Panc1 (cell line): ENCODE measurements around the gene RB1. TPM values are rescaled to one million over a fixed set of nuclear protein-coding genes. Genes with fewer than 3 reads are reported as not detected.
A peak's percentile ranks its signal among the peaks of the same experiment; 100 is the strongest.

Experiments
- ATAC-seq: fragments of 200-7000 bp; cut with Tn5 transposase; 2 replicates; pipeline ENCODE4 v1.9.1; 2020; ENCODE audit warnings: mild to moderate bottlenecking, moderate library complexity
- BruUV-seq: library from RNA; stranded (reverse); fragments of 400-500 nt; replicated peaks from 2 replicates; lab custom pipeline; 2021; lab: Mats Ljungman, UMichigan
- CTCF ChIA-PET: fragments of 300-600 bp; sonication (Branson Sonifier 250); formaldehyde crosslinking; loops from one replicate; lab custom pipeline; 2022; ENCODE audit warnings: antibody characterized with exemption; lab: Charles Lee
- POLR2A ChIA-PET: fragments of 300-600 bp; sonication (Branson Sonifier 250); formaldehyde crosslinking; loops from one replicate; lab custom pipeline; 2022; ENCODE audit warnings: antibody characterized with exemption; lab: Charles Lee
- DNase-seq: peaks from one replicate; pipeline ENCODE4 v3.0.0-alpha.2; 2010; ENCODE audit warnings: low read depth, low spot score
- H3K27ac ChIP-seq: 2 replicates; pipeline ENCODE4 v1.5.1; 2011; ENCODE audit warnings: mild to moderate bottlenecking, low read length, inconsistent platforms
- H3K27me3 ChIP-seq: fragments of 200-500 bp; sonication (Bioruptor generic); 2 replicates; pipeline ENCODE4 v1.6.0; 2014; ENCODE audit warnings: low read length, inconsistent platforms; ENCODE audit not compliant: control insufficient read depth, insufficient read depth
- H3K36me3 ChIP-seq: fragments of 200-500 bp; sonication (Bioruptor generic); 2 replicates; pipeline ENCODE4 v1.5.1; 2014; ENCODE audit warnings: inconsistent platforms, mild to moderate bottlenecking, low read length, moderate library complexity; ENCODE audit not compliant: control insufficient read depth, insufficient read depth
- H3K4me1 ChIP-seq: 2 replicates; pipeline ENCODE4 v1.5.1; 2011; ENCODE audit warnings: inconsistent platforms, mild to moderate bottlenecking, low read length, moderate library complexity; ENCODE audit not compliant: control insufficient read depth, insufficient read depth
- H3K4me3 ChIP-seq, 2 experiments: 2 replicates each; pipeline ENCODE4 v1.5.1; 2011 to 2012; ENCODE audit warnings: low read depth in 2 of 2, low read length in 2 of 2, mild to moderate bottlenecking in 2 of 2, inconsistent platforms in 1 of 2, moderate library complexity in 1 of 2
- H3K9me3 ChIP-seq: fragments of 200-500 bp; sonication (Bioruptor generic); 2 replicates; pipeline ENCODE4 v1.5.1; 2014; ENCODE audit warnings: low read depth, mild to moderate bottlenecking, inconsistent platforms, low read length, moderate library complexity; ENCODE audit not compliant: control insufficient read depth, insufficient read depth
- CTCF ChIP-seq: fragments of 450-650 bp; IDR thresholded peaks from 2 replicates; pipeline ENCODE4 v1.5.1; 2017; ENCODE audit warnings: mild to moderate bottlenecking
- POLR2AphosphoS5 ChIP-seq: IDR thresholded peaks from 2 replicates; pipeline ENCODE4 v1.6.1; 2012; ENCODE audit warnings: mild to moderate bottlenecking, low read depth, low read length, moderate library complexity
- REST ChIP-seq, 2 experiments: IDR thresholded peaks; 2 replicates each; pipeline ENCODE4 v1.6.1; 2011 to 2012; ENCODE audit warnings: low read depth in 2 of 2, control low read depth in 1 of 2, low read length in 1 of 2, mild to moderate bottlenecking in 1 of 2, moderate library complexity in 1 of 2; ENCODE audit not compliant: insufficient read depth in 1 of 2
- SIN3A ChIP-seq: IDR thresholded peaks from 2 replicates; pipeline ENCODE4 v1.6.1; 2012; ENCODE audit warnings: low read depth, mild to moderate bottlenecking, low read length, moderate library complexity, borderline replicate concordance; ENCODE audit not compliant: insufficient read depth
- TCF7L2 ChIP-seq: IDR thresholded peaks from 2 replicates; pipeline ENCODE4 v1.6.1; 2011; ENCODE audit warnings: mild to moderate bottlenecking, low read depth, low read length, inconsistent platforms
- in situ Hi-C: cut with HindIII; loops from 2 replicates; pipeline ENCODE4 v1.10.0; 2016; ENCODE audit warnings: low sequenced_read_pairs, low pct_unique_long_range_greater_than_20kb
- intact Hi-C: fragments of 100-400 bp; cut with micrococcal nuclease; formaldehyde crosslinking; loops from one replicate; pipeline ENCODE4 v1.10.0; 2022; ENCODE audit not compliant: unreplicated experiment
- total RNA-seq: library from RNA; stranded (reverse); gene quantifications from one replicate; pipeline ENCODE4 v1.2.1, GENCODE V29; 2021; ENCODE audit not compliant: unreplicated experiment

Gene RB1
- total RNA-seq, 1 experiment from 2014 or later, result 36.0 TPM

DNA sequence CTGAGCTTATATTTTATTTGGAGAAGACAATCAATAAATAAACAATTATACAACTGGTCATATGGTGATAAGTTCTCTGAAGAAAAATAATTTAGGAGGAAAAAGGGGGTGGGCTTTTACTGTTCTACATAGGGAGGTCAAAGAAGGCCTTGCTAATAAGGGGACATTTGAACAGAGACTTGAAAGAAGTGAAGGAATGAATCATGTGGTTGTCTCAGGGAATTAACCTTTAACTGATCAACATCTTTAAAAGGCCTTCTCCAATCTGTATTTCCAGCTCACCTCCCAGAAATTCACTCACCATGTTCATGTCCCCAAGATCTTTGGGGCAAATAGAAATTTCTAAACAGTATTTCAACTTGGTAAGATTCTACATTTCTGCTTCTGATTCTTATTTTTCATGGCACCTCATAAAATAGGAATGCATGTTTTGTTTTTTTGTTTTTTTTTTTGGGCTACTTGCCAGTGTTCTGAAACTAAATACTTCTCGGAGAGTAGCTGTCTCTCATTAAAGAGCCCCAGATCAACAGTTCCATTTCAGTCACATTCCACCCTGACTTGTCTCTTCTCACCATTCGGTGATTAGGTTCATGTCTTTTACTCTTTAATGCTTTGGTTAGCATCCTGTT lies 128.6 kb downstream of the RB1 start:
- H3K27me3 ChIP-seq, result no peaks in the 10 kb centered on the region
- H3K4me1 ChIP-seq, result peaks cover 8% of the 10 kb centered on the region; the same call in 1 of the 2 replicates
- H3K9me3 ChIP-seq, result no peaks in the 10 kb centered on the region
- ATAC-seq, result no peak
- TF ChIP-seq SIN3A (no peak), CTCF (no peak), POLR2AphosphoS5 (no peak), REST (IDR thresholded peaks at IDR 0.05; ENCODE audit: insufficient read depth in 1 of 2, low read depth in 2 of 2, low read length in 1 of 2) (no peak), TCF7L2 (no peak)
- H3K27ac ChIP-seq, result peak overlapping the region; percentile 54
- intact Hi-C loops, result no loop called here
- ChIA-PET POLR2A (no interaction called here), CTCF (no interaction called here)
- DNase-seq, result no peak
- no peak overlapping the region for H3K4me3 ChIP-seq
- no peaks in the 10 kb centered on the region for H3K36me3 ChIP-seq
- BruUV-seq, result no TSS peak
- in situ Hi-C loops, result no loop called here

DNA sequence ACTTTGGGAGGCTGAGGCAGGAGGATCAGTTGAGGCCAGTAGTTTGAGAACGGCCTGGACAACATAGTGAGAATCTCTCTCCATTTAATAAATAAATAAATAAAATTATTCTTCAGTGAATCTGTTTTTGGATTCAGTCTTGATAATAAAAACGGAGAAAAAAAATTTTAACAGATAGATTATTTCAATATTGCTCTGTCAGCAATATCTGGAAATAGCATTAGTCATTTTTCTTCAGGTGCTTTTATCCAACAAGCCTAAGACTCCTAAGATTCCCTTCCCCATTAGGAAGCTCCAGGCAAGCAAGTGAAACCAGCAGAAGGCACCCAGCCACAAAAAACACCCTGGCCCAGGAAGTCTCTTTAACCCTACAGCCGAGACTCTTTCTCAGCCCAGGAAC lies 130.6 kb downstream of the RB1 start:
- peaks cover 8% of the 10 kb centered on the region; the same call in 1 of the 2 replicates for H3K4me1 ChIP-seq

More for the DNA sequence above, 130.6 kb downstream of the RB1 start:
- no peaks in the 10 kb centered on the region for H3K36me3 ChIP-seq
- in situ Hi-C loops, result no loop called here
- no peak overlapping the region for H3K4me3 ChIP-seq
- intact Hi-C loops, result no loop called here
- DNase-seq (no peak), ATAC-seq (no peak)
- ChIA-PET POLR2A (no interaction called here), CTCF (no interaction called here)
- H3K9me3 ChIP-seq, result no peaks in the 10 kb centered on the region
- TF ChIP-seq SIN3A (no peak), REST (IDR thresholded peaks at IDR 0.05; ENCODE audit: insufficient read depth in 1 of 2, low read depth in 2 of 2, low read length in 1 of 2) (no peak), TCF7L2 (no peak)
- no peaks in the 10 kb centered on the region for H3K27me3 ChIP-seq
- no peak overlapping the region for H3K27ac ChIP-seq
- no TSS peak for BruUV-seq
